Stimulated activated naive B cell treated with anti-CD40 and anti-IgM and Interleukin-4, amounts not matched to agents 10 μg/mL and 1 μg/mL and 100 μg/mL, for 72 hours (primary cell): ENCODE results near the gene SMYD1.

Experiments used
- ATAC-seq, 2 donors: fragments of 150-1000 bp; cut with Tn5 transposase; replicated peaks; 2 replicates each; pipeline ENCODE4 v1.10.0; 2021; ENCODE audit warnings: moderate library complexity in 1 of 2
- DNase-seq: peaks from one replicate; pipeline ENCODE4 v3.0.0; 2021
- H3K27ac Mint-ChIP-seq: one replicate; pipeline ENCODE4 v1.8.0; 2022; ENCODE audit warnings: mild to moderate bottlenecking, mixed read lengths
- H3K27me3 Mint-ChIP-seq, 2 donors: one replicate each; pipeline ENCODE4 v1.8.0; 2022; ENCODE audit warnings: mixed read lengths in 2 of 2
- H3K36me3 Mint-ChIP-seq, 2 donors: one replicate each; pipeline ENCODE4 v1.8.0; 2022; ENCODE audit warnings: mixed read lengths in 2 of 2, mild to moderate bottlenecking in 1 of 2
- H3K4me1 Mint-ChIP-seq, 2 donors: one replicate each; pipeline ENCODE4 v1.8.0; 2022; ENCODE audit warnings: mixed read lengths in 2 of 2, mild to moderate bottlenecking in 1 of 2
- H3K4me3 Mint-ChIP-seq, 2 donors: one replicate each; pipeline ENCODE4 v1.8.0; 2022; ENCODE audit warnings: mild to moderate bottlenecking in 2 of 2, mixed read lengths in 2 of 2, moderate library complexity in 1 of 2
- H3K9me3 Mint-ChIP-seq, 2 donors: one replicate each; pipeline ENCODE4 v1.8.0; 2022; ENCODE audit warnings: mixed read lengths in 2 of 2, mild to moderate bottlenecking in 1 of 2

The SMYD1 gene

DNA sequence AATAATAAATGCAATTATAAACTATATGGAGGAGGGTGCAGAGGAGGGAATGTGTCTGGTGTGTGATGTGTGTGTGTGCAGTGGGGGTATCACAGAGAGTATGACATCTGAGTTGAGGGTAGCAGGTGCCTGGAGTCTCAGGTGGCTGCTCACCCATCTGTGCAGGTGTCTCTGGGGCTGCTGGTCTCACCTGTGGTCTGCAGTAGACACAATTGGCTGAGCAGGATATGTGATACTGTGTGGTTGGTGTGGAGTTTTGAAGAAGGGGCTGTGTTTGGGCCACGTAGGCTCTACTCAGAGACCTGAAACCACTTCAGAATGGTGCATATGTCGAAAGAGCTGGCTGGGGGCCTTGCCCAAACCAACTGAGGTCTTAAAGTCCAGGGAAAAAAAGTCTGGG is 43.2 kb downstream of the SMYD1 start:
- H3K9me3 Mint-ChIP-seq: no peaks in the 10 kb centered on the region
- DNase-seq (no peak), ATAC-seq (peak in 1 of 2 donors; percentile 63)
- no peaks in the 10 kb centered on the region for H3K36me3 Mint-ChIP-seq
- no peaks in the 10 kb centered on the region for H3K4me1 Mint-ChIP-seq
- H3K27ac Mint-ChIP-seq: no peak overlapping the region
- H3K4me3 Mint-ChIP-seq: no peak overlapping the region
- peaks cover 4% of the 10 kb centered on the region in 2 donors for H3K27me3 Mint-ChIP-seq

DNA sequence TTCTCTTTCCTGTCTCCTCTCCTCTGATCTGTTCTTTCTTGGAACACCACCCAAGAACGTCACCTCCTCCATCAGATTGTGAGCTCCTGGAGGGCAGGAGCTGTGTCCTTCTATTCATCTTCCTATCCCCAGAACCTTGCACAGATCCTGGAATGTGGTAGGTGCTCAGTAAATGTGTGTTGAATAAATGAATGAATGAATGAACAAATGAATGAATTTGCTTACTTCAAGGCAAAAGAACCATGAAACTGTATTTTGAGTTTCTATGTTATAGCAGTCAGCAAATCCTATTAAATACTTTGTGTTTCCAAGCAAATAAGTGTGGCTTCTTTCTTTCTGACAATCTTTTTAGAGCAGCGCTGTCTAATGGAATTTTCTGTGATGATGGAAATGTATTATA is 45.4 kb downstream of the SMYD1 start:
- ATAC-seq (no peak), DNase-seq (no peak)
- H3K36me3 Mint-ChIP-seq: no peaks in the 10 kb centered on the region
- no peaks in the 10 kb centered on the region for H3K9me3 Mint-ChIP-seq
- H3K4me1 Mint-ChIP-seq: no peaks in the 10 kb centered on the region
- peaks cover 7 to 13% of the 10 kb centered on the region in 2 donors for H3K27me3 Mint-ChIP-seq
- no peak overlapping the region for H3K4me3 Mint-ChIP-seq
- H3K27ac Mint-ChIP-seq: no peak overlapping the region

DNA sequence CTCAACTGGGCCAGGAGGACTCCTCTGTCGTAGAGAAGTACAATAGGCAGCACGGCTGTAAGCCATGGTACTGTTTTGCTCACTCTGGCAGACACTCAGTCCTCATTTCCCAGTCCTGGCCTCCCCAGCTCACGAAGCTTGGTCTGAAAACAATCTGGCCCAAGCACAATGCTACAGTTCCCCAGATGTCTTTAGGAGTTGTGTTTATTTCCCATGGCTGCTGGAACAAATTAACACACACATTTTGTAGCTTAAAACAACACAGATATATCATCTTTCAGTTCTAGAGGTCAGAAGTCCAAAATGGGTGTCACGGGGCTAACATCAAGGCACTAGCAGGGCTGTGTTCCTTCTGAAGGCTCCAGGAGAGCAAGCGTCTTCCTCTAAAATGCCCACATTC is 47.3 kb downstream of the SMYD1 start:
- Mint-ChIP-seq H3K36me3 (no peaks in the 10 kb centered on the region), H3K27ac (no peak overlapping the region), H3K4me1 (no peaks in the 10 kb centered on the region), H3K27me3 (peaks cover 10 to 13% of the 10 kb centered on the region in 2 donors), H3K4me3 (no peak overlapping the region), H3K9me3 (no peaks in the 10 kb centered on the region)
- DNase-seq (no peak), ATAC-seq (no peak)

DNA sequence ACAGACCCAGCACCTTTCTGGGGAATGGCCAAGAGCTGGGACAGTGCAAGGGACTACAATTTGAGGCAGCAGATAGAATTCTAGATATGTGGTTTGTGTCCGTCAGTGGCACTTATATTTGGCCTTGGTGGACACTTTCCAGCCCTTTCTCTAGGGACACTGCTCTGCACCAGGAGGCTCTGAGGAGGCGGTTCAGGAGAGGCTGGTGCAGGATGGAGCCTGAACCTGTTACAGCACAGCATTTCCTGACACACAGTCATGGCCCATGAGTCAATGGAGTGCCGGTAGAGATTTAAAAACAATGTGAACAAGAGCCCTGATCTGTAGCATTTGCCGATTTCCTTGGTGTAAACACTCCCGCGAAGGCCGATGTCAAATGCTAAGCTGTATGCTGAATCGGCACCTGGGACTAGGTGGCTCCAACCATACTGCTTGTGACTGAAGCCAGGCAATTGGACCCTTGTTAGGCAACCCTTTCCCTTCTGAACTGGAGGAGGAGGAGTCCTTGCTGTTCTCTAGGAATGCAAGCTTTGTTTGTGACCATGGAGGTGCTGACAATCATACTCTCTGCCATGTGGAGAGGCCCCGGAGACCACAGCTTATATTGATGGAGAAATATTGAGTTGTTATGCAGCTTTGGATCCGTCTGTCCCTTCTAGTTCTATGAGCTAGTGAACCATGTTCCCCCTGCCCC is 48.3 kb downstream of the SMYD1 start:
- DNase-seq: no peak
- Mint-ChIP-seq H3K27me3 (peaks cover 10 to 13% of the 10 kb centered on the region in 2 donors), H3K36me3 (no peaks in the 10 kb centered on the region), H3K4me3 (no peak overlapping the region), H3K27ac (no peak overlapping the region), H3K9me3 (no peaks in the 10 kb centered on the region), H3K4me1 (no peaks in the 10 kb centered on the region)
- no peak for ATAC-seq

- H3K9me3 Mint-ChIP-seq: no peaks in the 10 kb centered on the region
- H3K27ac Mint-ChIP-seq: no peak overlapping the region
- H3K27me3 Mint-ChIP-seq: peaks cover 10 to 19% of the 10 kb centered on the region in 2 donors
- DNase-seq (no peak), ATAC-seq (no peak)
- no peaks in the 10 kb centered on the region for H3K36me3 Mint-ChIP-seq
- H3K4me3 Mint-ChIP-seq: no peak overlapping the region
- no peaks in the 10 kb centered on the region for H3K4me1 Mint-ChIP-seq
Observed at GRCh38 chr2:88116669-88117432, 49.2 kb downstream of the SMYD1 start.

- no peaks in the 10 kb centered on the region for H3K9me3 Mint-ChIP-seq
- no peaks in the 10 kb centered on the region for H3K36me3 Mint-ChIP-seq
- H3K27me3 Mint-ChIP-seq: peaks cover 13 to 24% of the 10 kb centered on the region in 2 donors
Observed at GRCh38 chr2:88117973-88118372, 50.3 kb downstream of the SMYD1 start.

DNA sequence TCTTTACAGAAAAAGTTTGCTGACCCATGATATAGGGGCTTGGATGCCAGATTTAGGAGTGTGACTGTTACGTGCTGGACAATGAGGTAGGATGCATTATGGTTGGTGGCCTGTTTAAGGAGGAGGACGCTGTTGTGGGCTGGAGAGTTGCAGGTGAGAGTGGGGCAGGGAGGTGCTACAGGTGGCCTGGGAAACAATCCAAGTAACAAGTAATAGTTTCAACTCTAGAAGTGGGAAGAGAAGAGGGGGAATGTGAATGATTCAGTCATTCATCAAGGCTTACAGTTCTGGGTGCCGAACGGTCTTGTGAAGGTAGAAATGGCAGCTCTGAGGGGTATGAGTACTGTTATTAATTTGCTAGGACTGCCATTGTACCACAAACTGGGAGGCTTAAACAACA is 54.1 kb downstream of the SMYD1 start:
- Mint-ChIP-seq H3K27ac (no peak overlapping the region), H3K27me3 (peaks cover 25 to 37% of the 10 kb centered on the region in 2 donors), H3K4me1 (no peaks in the 10 kb centered on the region), H3K9me3 (no peaks in the 10 kb centered on the region), H3K36me3 (no peaks in the 10 kb centered on the region), H3K4me3 (no peak overlapping the region)
- DNase-seq: no peak
- ATAC-seq: no peak

More at GRCh38 chr2:88117973-88118372, 50.3 kb downstream of the SMYD1 start:
- DNase-seq (no peak), ATAC-seq (no peak)
- no peak overlapping the region for H3K27ac Mint-ChIP-seq
- H3K4me1 Mint-ChIP-seq: no peaks in the 10 kb centered on the region
- H3K4me3 Mint-ChIP-seq: no peak overlapping the region

- Mint-ChIP-seq H3K4me3 (no peak overlapping the region), H3K9me3 (no peaks in the 10 kb centered on the region), H3K4me1 (no peaks in the 10 kb centered on the region), H3K36me3 (no peaks in the 10 kb centered on the region), H3K27me3 (peaks cover 26 to 38% of the 10 kb centered on the region in 2 donors), H3K27ac (no peak overlapping the region)
- no peak for DNase-seq
- no peak for ATAC-seq
Observed at GRCh38 chr2:88122141-88122884, 54.7 kb downstream of the SMYD1 start.

GRCh38 chr2:88123164-88123974 is 55.7 kb downstream of the SMYD1 start:
- ATAC-seq: no peak
- no peak overlapping the region for H3K4me3 Mint-ChIP-seq
- no peaks in the 10 kb centered on the region for H3K36me3 Mint-ChIP-seq

DNA sequence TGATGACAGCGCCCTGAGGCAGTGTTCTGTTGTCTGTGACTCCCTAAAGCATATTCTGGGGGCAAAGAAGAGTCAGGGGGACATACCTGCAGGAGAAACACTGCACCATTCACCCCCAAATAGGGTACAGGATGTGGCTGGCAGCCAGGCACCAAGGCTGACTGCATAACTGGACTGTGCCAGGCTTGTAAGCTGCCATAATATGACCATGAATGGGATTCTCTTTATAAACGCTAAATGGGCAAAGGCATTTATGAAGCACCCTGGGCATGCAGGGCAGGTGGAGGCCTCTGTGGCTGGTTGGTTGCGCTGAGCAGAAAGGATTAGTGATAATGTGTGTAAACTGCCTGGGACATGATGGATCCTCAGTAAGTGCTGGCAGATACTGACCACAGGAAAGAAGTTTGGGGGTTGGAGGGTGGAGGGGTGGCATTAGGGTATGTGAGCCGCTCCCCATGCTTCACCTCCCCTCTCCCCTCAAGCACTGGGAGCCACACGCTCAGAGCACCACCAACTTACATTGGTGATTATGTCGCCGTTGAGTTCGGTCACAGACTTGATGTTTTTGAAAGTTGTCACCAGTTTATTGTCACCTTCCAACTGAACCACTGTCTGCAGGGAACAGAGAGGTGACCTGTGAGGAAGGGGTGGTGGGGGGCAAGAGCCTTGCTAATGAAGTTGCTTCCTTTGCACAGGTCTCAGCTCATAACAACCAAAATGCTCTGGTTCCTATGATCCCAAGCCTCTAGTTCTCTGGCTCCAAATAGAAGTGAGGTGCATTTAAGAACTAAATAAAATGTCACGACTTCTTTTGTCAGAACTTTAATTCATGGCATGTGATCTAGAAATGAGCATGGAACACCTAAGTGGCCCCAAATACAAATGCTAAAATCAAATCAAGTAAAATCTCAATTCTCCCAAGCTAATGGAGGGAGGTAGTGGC is 56.6 kb downstream of the SMYD1 start:
- no peaks in the 10 kb centered on the region for H3K4me1 Mint-ChIP-seq
- no peak overlapping the region for H3K27ac Mint-ChIP-seq
- peaks cover 15 to 36% of the 10 kb centered on the region in 2 donors for H3K27me3 Mint-ChIP-seq
- H3K4me3 Mint-ChIP-seq: no peak overlapping the region
- ATAC-seq (no peak), DNase-seq (no peak)
- H3K9me3 Mint-ChIP-seq: no peaks in the 10 kb centered on the region
- no peaks in the 10 kb centered on the region for H3K36me3 Mint-ChIP-seq

More at GRCh38 chr2:88123164-88123974, 55.7 kb downstream of the SMYD1 start:
- H3K27ac Mint-ChIP-seq: no peak overlapping the region
- H3K27me3 Mint-ChIP-seq: peaks cover 19 to 36% of the 10 kb centered on the region in 2 donors
- H3K4me1 Mint-ChIP-seq: no peaks in the 10 kb centered on the region
- no peaks in the 10 kb centered on the region for H3K9me3 Mint-ChIP-seq
- DNase-seq: no peak

GRCh38 chr2:88125344-88125923 is 57.8 kb downstream of the SMYD1 start:
- Mint-ChIP-seq H3K4me1 (no peaks in the 10 kb centered on the region), H3K4me3 (no peak overlapping the region), H3K27ac (no peak overlapping the region), H3K9me3 (no peaks in the 10 kb centered on the region), H3K27me3 (peaks cover 15 to 42% of the 10 kb centered on the region in 2 donors), H3K36me3 (no peaks in the 10 kb centered on the region)
- no peak for ATAC-seq
- no peak for DNase-seq

DNA sequence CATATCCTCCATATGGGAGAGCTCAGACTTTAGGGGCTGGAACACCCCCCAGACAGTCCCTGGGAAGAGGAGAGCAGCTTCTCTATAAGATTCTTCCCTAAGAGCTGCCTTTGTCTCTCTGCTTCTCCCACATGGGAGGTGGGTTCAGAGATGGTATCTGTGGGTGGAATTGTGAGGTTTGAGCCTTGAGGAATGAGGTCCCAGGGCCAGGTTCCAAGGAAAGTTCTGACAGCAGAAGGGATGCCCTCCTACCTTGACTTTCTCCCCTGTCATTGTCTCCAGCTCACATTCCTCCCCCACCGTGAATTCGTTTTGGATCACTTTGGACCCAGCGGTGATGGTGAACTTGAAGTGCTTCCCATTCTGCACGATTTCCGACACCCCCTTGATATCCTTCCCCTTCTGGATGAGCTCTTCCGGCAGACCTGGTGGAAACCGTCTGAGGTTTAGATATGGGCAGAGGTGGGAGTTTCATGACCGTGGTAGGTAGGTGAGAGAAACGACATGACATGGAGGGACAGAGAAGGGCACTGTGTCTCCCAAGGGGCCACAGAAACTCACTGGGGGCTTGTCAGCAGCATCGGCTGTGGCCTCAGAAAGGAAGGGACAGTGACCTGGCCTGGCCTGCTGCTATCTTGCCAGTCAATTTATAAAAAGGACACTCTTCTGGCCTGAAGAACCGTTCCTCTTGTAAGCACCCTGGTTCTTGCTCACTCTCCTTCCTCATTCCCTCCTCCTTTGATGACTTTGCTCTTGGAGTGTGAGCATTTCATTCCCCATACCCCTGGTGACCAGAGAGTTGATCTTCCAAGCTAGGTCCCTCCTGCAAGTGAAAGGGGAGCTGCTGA is 58.5 kb downstream of the SMYD1 start:
- DNase-seq: no peak
- no peaks in the 10 kb centered on the region for H3K9me3 Mint-ChIP-seq
- H3K36me3 Mint-ChIP-seq: no peaks in the 10 kb centered on the region
- H3K27me3 Mint-ChIP-seq: peaks cover 15 to 42% of the 10 kb centered on the region in 2 donors
- no peak overlapping the region for H3K27ac Mint-ChIP-seq
- ATAC-seq: no peak
- H3K4me3 Mint-ChIP-seq: no peak overlapping the region
- H3K4me1 Mint-ChIP-seq: no peaks in the 10 kb centered on the region
